COR-L47 (cell line): ENCODE results near the gene ZFYVE21.

ENCODE experiments used
- DNase-seq: peaks from one replicate; lab custom pipeline; 2025; lab: John Stamatoyannopoulos, UW

The ZFYVE21 gene

GRCh38 chr14:103737432-103738045 lies 21.9 kb downstream of the ZFYVE21 start:
- no peak for DNase-seq

- no peak for DNase-seq
Measured at GRCh38 chr14:103738166-103738565, 22.6 kb downstream of the ZFYVE21 start.

- no peak for DNase-seq
Measured at GRCh38 chr14:103738701-103739451, 23.3 kb downstream of the ZFYVE21 start.

- no peak for DNase-seq
Measured at GRCh38 chr14:103739466-103739792, 23.8 kb downstream of the ZFYVE21 start.

- no peak for DNase-seq
Measured at GRCh38 chr14:103739793-103740501, 24.3 kb downstream of the ZFYVE21 start.

- DNase-seq: no peak
Measured at GRCh38 chr14:103740991-103741689, 25.5 kb downstream of the ZFYVE21 start.

GRCh38 chr14:103741876-103742275 lies 26.3 kb downstream of the ZFYVE21 start:
- no peak for DNase-seq

GRCh38 chr14:103742499-103743255 lies 27.1 kb downstream of the ZFYVE21 start:
- no peak for DNase-seq

- DNase-seq: no peak
Measured at GRCh38 chr14:103743691-103744090, 28.1 kb downstream of the ZFYVE21 start.

- no peak for DNase-seq
Measured at GRCh38 chr14:103744621-103745395, 29.2 kb downstream of the ZFYVE21 start.

- DNase-seq: no peak
Measured at GRCh38 chr14:103745424-103745823, 29.8 kb downstream of the ZFYVE21 start.

GRCh38 chr14:103746701-103747100 lies 31.1 kb downstream of the ZFYVE21 start:
- DNase-seq: no peak

GRCh38 chr14:103748534-103748857 lies 32.9 kb downstream of the ZFYVE21 start:
- no peak for DNase-seq

GRCh38 chr14:103749452-103749851 lies 33.8 kb downstream of the ZFYVE21 start:
- DNase-seq: no peak

GRCh38 chr14:103749860-103750259 lies 34.2 kb downstream of the ZFYVE21 start:
- no peak for DNase-seq

GRCh38 chr14:103753774-103754173 lies 38.2 kb downstream of the ZFYVE21 start:
- DNase-seq: no peak

GRCh38 chr14:103755060-103755459 lies 39.5 kb downstream of the ZFYVE21 start:
- no peak for DNase-seq

- DNase-seq: no peak
Measured at GRCh38 chr14:103758059-103758776, 42.6 kb downstream of the ZFYVE21 start.

- no peak for DNase-seq
Measured at GRCh38 chr14:103762036-103762435, 46.4 kb downstream of the ZFYVE21 start.

GRCh38 chr14:103762541-103762940 lies 46.9 kb downstream of the ZFYVE21 start:
- no peak for DNase-seq
